GM18873 (cell line): ENCODE data around the gene FYB1.

Source experiments
- ATAC-seq: cut with Tn5 transposase; IDR thresholded peaks from one replicate; pipeline ENCODE4 v1.9.1; 2021; ENCODE audit warnings: mild to moderate bottlenecking, moderate library complexity, moderate number of reproducible peaks; ENCODE audit not compliant: unreplicated experiment, low FRiP score

Gene FYB1

DNA sequence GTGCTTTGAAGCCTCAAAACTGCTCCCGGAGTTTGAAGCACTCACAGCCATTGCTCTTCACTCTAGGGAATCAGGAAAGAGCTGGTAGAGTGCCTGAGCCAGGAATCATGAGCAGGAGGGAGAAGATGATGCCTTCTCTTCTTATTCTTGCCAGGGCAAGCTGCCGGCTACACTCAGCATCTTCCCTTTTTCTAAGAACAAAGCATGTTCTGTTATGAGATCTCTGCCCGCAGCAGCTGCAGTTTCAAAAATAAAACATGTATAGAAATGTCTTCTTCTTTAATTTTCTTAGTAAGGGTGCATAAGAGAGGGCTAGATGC is 87.3 kb downstream of the FYB1 start:
- no peak for ATAC-seq

GRCh38 chr5:39131210-39132127 is 87.9 kb downstream of the FYB1 start:
- ATAC-seq: no peak

GRCh38 chr5:39130716-39131115 is 88.6 kb downstream of the FYB1 start:
- no peak for ATAC-seq

DNA sequence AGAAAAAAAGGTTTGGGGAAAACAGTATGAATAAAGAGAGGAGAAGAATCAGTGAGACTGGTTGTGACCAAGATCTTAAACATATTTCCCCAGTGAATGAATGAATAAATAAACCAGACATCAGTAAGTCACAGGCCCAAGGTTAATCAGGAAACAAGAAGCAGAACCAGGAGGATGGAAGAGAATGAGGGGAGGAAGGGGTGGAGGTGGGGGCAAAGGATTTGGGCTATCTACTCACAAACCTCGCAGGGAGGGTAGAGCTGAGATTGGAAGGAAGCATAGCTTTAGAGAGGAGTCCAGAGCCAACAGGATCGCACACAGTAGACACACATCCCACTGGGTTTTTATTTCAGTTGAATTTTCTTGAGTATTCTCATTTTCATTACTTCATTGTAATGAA is 97.4 kb downstream of the FYB1 start:
- no peak for ATAC-seq

GRCh38 chr5:39121315-39121714 is 98.0 kb downstream of the FYB1 start:
- ATAC-seq: no peak

DNA sequence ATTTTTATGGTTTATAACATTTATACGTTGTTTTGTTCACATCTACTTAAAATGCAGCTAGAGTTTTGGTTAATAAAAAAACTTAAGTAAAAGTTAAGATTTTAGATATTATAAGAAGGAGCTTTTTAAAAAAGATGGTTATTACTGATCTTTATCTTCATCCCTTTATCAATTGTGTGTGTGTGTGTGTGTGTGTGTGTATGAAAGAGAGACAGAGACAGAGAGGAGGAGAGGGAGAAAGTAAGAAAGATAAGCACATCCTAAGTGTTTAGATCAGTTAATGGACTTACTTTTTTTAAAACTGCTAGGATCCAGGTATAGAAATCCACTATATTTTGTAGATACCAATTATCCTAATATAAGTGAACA is 99.3 kb downstream of the FYB1 start:
- no peak for ATAC-seq

GRCh38 chr5:39119404-39120051 is 99.8 kb downstream of the FYB1 start:
- ATAC-seq: no peak

GRCh38 chr5:39118638-39119037 is 100.7 kb downstream of the FYB1 start:
- no peak for ATAC-seq

DNA sequence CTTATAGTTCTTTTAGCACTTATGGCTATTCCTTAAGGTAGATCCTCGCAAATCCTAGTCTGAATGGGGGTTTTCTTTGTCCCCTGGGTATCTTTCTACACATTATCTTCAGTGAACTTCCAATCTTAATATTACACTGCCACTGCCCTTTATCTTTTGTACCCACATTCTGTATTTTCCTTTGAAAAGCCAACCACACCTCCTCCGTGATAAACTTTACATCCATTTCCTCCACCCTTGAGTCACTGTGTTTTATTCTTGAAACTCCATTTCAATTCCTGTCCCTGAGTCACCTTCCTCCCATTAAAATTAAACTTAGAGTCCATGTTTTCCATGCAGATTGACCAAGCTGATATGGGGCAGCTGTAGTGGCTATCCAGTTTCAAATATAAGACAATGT is 102.0 kb downstream of the FYB1 start:
- ATAC-seq: no peak

DNA sequence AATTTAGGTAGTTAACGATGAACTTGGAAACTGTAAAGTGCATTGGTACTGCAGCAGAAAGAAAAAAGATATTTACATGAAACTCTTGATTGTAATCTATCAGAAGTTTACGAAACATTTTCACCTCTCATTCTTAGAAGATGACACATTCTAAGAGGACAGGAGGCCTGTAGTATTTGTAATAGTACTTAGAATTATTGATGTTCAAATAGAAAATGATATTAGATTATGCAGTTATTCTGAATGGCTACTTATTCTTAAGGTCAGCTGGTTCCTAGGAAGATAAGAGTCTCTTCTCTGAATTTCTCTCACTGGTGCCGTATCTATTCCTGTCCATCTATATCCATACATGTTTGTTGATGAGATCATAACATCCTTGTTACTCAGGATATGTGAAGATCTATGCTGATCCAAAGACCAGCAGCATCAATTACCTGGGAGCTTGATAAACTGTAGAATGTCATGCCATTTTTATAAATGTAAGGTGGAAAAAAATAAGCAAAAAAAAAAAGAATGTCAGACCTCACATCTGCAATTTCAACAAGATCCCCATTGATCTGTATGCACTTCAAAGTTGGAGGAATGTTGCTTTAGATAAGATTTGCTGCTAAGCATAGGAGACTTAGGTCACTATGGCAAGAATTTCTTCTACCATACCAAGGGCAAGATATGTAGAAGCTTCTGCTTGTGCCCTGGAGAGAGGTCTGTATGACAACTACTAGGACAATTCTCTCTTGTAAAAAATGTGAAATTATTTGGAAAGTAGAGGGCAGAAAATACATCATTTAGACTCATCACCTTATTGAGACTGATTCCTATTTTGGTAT is 102.8 kb downstream of the FYB1 start:
- no peak for ATAC-seq

DNA sequence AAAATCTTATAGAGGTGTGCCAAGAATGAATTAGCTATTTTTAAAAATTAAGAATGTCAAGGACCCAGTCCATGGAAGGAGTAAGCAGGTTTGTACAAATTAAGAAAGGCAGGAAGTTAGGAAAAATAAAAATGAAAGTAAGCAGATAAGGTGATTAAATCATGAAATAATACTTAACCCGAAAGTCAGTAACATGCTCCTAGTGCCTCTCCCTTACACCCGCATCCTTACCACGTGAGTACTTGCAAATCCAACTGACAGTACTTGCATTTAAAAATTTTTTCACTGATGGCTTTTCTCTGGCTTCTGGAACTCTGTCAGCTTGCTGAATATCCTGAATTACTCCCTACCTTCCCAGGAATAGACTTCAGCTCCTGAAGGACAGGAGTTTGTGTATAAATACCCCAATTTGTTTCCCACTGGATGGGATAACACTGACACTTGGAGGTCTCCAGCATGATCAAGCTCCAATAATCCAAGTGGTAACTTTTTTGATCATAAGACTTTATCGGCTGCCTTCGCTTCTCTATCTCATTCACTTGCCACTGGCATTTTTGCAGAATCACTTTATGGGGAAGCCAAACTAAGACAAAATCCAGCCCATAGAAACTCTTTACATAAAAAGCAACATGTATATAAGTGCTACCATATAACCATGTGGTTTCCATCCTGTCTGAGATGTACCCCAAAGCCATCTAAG is 103.6 kb downstream of the FYB1 start:
- no peak for ATAC-seq

GRCh38 chr5:39114155-39114554 is 105.2 kb downstream of the FYB1 start:
- no peak for ATAC-seq

GRCh38 chr5:39113354-39113953 is 105.9 kb downstream of the FYB1 start:
- ATAC-seq: no peak

- ATAC-seq: no peak
Observed at GRCh38 chr5:39109606-39110005, 109.8 kb downstream of the FYB1 start.

GRCh38 chr5:39108987-39109386 is 110.4 kb downstream of the FYB1 start:
- no peak for ATAC-seq

- no peak for ATAC-seq
Observed at GRCh38 chr5:39107350-39107749, 112.0 kb downstream of the FYB1 start.

DNA sequence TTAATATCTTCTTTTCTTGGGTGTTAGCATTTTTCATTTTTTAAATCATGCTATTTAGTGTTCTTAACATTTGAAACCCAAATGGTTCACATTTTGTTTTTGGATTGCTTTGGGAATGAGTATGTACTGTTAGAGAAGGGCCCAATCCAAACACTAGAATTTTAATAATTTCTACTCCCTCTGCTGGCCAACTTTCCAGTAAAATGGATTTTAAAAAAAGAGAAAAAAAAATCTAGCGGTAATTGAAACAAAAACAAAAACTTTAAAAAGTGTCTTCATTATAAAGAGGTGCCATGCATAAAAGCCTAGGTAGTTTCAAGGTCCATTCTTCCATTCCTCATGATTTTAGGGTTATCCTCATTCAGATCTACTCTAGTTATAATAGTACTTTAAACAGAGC is 113.0 kb downstream of the FYB1 start:
- ATAC-seq: no peak

GRCh38 chr5:39104221-39104620 is 115.1 kb downstream of the FYB1 start:
- ATAC-seq: no peak

DNA sequence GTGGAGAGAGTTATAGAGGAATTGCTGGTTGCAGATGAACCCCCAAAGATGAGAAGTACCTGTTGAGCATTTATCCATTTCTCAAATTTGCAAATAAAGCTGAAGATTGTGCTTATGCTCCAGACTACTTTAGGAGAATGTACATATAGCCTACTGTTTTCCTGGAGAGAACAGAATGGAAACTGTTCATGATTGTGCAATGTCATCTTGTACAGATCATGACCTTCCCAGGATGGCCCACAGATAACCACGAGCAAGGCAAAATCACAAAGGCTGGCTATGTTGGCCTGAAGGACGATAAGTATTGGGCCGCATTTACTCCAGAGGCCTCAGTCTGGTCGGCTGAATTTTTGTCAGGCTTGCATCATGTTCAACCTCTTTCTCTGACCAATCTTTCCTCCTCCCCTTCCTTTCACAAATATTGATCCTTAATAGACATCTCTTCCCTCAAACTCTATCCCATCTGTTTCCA is 116.6 kb downstream of the FYB1 start:
- no peak for ATAC-seq

GRCh38 chr5:39100851-39101396 is 118.4 kb downstream of the FYB1 start:
- ATAC-seq: no peak
